ENCODE data around the gene RABGAP1L. TPM values are rescaled to one million over a fixed set of nuclear protein-coding genes. Genes with fewer than 3 reads are reported as not detected.

Gene RABGAP1L
- total RNA-seq, 2 experiments from 2014 or later, result 59.8 to 67.6 TPM

DNA sequence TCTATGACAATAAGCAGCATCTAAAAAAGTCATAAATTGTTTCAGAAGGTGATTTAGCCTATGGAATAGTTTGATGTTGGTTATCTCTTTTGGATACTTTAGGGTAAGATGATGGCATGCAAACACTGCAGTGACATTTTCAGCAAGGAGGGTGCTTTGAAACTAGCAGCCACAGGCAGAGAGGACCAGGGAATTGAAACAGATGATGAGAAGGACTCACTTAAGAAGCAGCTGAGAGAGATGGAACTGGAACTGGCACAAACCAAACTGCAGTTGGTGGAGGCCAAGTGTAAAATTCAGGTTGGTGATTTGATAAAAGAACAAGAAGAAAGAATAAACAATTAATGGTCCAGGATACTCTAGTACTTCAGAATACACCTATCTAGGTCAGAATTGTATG, 829.2 kb downstream of the RABGAP1L start:
- peaks cover 50% of the 10 kb centered on the region for H3K36me3 Mint-ChIP-seq (ENCODE audit: low read depth)
- intact Hi-C loops (cut with DNase I, micrococcal nuclease), result no loop called here
- ChIA-PET CTCF (no interaction called here), POLR2A (interaction anchor here (1.3 to 3.6 kb wide), 5 partner anchors 10 to 189 kb away, joined by 5 to 43 read pairs (median 6); partner anchors contain the start of genes CACYBP and MRPS14)
- H3K4me1 Mint-ChIP-seq (ENCODE audit: low read depth), result peaks cover 38% of the 10 kb centered on the region
- H3K36me3 ChIP-seq (ENCODE audit: insufficient read depth, low read length), result peaks cover 11% of the 10 kb centered on the region
- DNase-seq (no peak), ATAC-seq (ENCODE audit: poor library complexity) (no peak)
- peak overlapping the region; percentile 32 for H3K27ac Mint-ChIP-seq
- no peak overlapping the region for H3K27ac ChIP-seq (ENCODE audit: low read depth in 1 of 2, low read length in 2 of 2)
- H3K27me3 ChIP-seq (ENCODE audit: control insufficient read depth in 1 of 2, insufficient read depth in 2 of 2, low read length in 2 of 2), result no peaks in the 10 kb centered on the region
- no peaks in the 10 kb centered on the region for H3K27me3 Mint-ChIP-seq
- TF ChIP-seq, protein P1, sequence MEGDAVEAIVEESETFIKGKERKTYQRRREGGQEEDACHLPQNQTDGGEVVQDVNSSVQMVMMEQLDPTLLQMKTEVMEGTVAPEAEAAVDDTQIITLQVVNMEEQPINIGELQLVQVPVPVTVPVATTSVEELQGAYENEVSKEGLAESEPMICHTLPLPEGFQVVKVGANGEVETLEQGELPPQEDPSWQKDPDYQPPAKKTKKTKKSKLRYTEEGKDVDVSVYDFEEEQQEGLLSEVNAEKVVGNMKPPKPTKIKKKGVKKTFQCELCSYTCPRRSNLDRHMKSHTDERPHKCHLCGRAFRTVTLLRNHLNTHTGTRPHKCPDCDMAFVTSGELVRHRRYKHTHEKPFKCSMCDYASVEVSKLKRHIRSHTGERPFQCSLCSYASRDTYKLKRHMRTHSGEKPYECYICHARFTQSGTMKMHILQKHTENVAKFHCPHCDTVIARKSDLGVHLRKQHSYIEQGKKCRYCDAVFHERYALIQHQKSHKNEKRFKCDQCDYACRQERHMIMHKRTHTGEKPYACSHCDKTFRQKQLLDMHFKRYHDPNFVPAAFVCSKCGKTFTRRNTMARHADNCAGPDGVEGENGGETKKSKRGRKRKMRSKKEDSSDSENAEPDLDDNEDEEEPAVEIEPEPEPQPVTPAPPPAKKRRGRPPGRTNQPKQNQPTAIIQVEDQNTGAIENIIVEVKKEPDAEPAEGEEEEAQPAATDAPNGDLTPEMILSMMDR (IDR thresholded peaks at IDR 0.05), result no peak
- H3K4me3 Mint-ChIP-seq, result peak overlapping the region; percentile 21
- no peaks in the 10 kb centered on the region for H3K9me3 ChIP-seq (ENCODE audit: control insufficient read depth in 1 of 2, insufficient read depth in 1 of 2, low read length in 2 of 2)
- no peak overlapping the region for H3K4me3 ChIP-seq (ENCODE audit: low read length)
- H3K4me1 ChIP-seq (ENCODE audit: insufficient read depth, low read length), result peaks cover 6% of the 10 kb centered on the region
- H3K9me3 Mint-ChIP-seq, result no peaks in the 10 kb centered on the region

- CTCF ChIA-PET, result interaction anchor here (1.1 kb wide), 1 partner anchor 19 kb away, joined by 4 read pairs; no protein-coding TSS in a partner anchor
- no peaks in the 10 kb centered on the region for H3K9me3 Mint-ChIP-seq
- intact Hi-C loops (cut with DNase I, micrococcal nuclease), result no loop called here
Measured at GRCh38 chr1:174988986-174989385, 829.7 kb downstream of the RABGAP1L start.

GRCh38 chr1:174989536-174990220, 830.4 kb downstream of the RABGAP1L start:
- H3K36me3 Mint-ChIP-seq (ENCODE audit: low read depth), result peaks cover 42% of the 10 kb centered on the region
- DNase-seq (no peak), ATAC-seq (ENCODE audit: poor library complexity) (no peak)
- POLR2A ChIA-PET, result interaction anchor here (1.0 to 3.6 kb wide), 8 partner anchors 10 to 190 kb away, joined by 3 to 43 read pairs (median 6); partner anchors contain the start of genes CACYBP and MRPS14
- peak overlapping the region; percentile 93 for H3K27ac Mint-ChIP-seq
- TF ChIP-seq, protein P1 (IDR thresholded peaks at IDR 0.05), result no peak
- intact Hi-C loops (cut with DNase I, micrococcal nuclease), result no loop called here
- H3K9me3 Mint-ChIP-seq, result no peaks in the 10 kb centered on the region
- H3K4me1 Mint-ChIP-seq (ENCODE audit: low read depth), result peaks cover 36% of the 10 kb centered on the region
- H3K4me3 Mint-ChIP-seq, result peak overlapping the region; percentile 92
- CTCF ChIA-PET, result interaction anchor here (1.0 to 1.1 kb wide), 2 partner anchors 9 to 19 kb away, joined by 3 to 4 read pairs; no protein-coding TSS in a partner anchor
- Histone ChIP-seq H3K36me3 (ENCODE audit: insufficient read depth, low read length) (peaks cover 11% of the 10 kb centered on the region), H3K4me3 (ENCODE audit: low read length) (peak overlapping the region; percentile 59), H3K27me3 (ENCODE audit: control insufficient read depth in 1 of 2, insufficient read depth in 2 of 2, low read length in 2 of 2) (no peaks in the 10 kb centered on the region), H3K27ac (ENCODE audit: low read depth in 1 of 2, low read length in 2 of 2) (peak overlapping the region; percentile 32 to 69), H3K9me3 (ENCODE audit: control insufficient read depth in 1 of 2, insufficient read depth in 1 of 2, low read length in 2 of 2) (no peaks in the 10 kb centered on the region), H3K4me1 (ENCODE audit: insufficient read depth, low read length) (peaks cover 6% of the 10 kb centered on the region)
- H3K27me3 Mint-ChIP-seq, result no peaks in the 10 kb centered on the region

More at GRCh38 chr1:174988986-174989385, 829.7 kb downstream of the RABGAP1L start:
- H3K36me3 ChIP-seq (ENCODE audit: insufficient read depth, low read length), result peaks cover 11% of the 10 kb centered on the region
- H3K4me1 ChIP-seq (ENCODE audit: insufficient read depth, low read length), result peaks cover 6% of the 10 kb centered on the region
- ATAC-seq (ENCODE audit: poor library complexity), result no peak
- TF ChIP-seq, protein P1 (IDR thresholded peaks at IDR 0.05), result no peak
- DNase-seq, result no peak
- H3K9me3 ChIP-seq (ENCODE audit: control insufficient read depth in 1 of 2, insufficient read depth in 1 of 2, low read length in 2 of 2), result no peaks in the 10 kb centered on the region
- peaks cover 38% of the 10 kb centered on the region for H3K4me1 Mint-ChIP-seq (ENCODE audit: low read depth)
- H3K4me3 Mint-ChIP-seq, result peak overlapping the region; percentile 16
- H3K4me3 ChIP-seq (ENCODE audit: low read length), result no peak overlapping the region
- H3K27me3 ChIP-seq (ENCODE audit: control insufficient read depth in 1 of 2, insufficient read depth in 2 of 2, low read length in 2 of 2), result no peaks in the 10 kb centered on the region
- H3K27me3 Mint-ChIP-seq, result no peaks in the 10 kb centered on the region
- peaks cover 46% of the 10 kb centered on the region for H3K36me3 Mint-ChIP-seq (ENCODE audit: low read depth)
- H3K27ac Mint-ChIP-seq, result peak overlapping the region; percentile 93
- POLR2A ChIA-PET, result interaction anchor here (1.2 to 3.6 kb wide), 7 partner anchors 10 to 189 kb away, joined by 5 to 43 read pairs (median 7); partner anchors contain the start of genes CACYBP and MRPS14
- H3K27ac ChIP-seq (ENCODE audit: low read depth in 1 of 2, low read length in 2 of 2), result no peak overlapping the region

Data from CD4-positive, alpha-beta T cell (primary cell).